GM19023 (cell line): Measurements from ENCODE around the gene LACTB.
A peak's percentile ranks its signal among the peaks of the same experiment; 100 is the strongest.

Experiments
- ATAC-seq: cut with Tn5 transposase; IDR thresholded peaks from one replicate; pipeline ENCODE4 v1.9.1; 2021; ENCODE audit warnings: mild to moderate bottlenecking, moderate library complexity; ENCODE audit not compliant: unreplicated experiment

The LACTB gene

GRCh38 chr15:63121382-63122001 lies at the start of gene LACTB:
TSS of gene LACTB (plus strand) at chr15:63121861. CDS start at chr15:63121872, 11 bp downstream.
- ATAC-seq, result peak; percentile 81

- ATAC-seq, result no peak
These were observed 49.5 kb upstream of the LACTB start for GRCh38 chr15:63072023-63072650.

DNA sequence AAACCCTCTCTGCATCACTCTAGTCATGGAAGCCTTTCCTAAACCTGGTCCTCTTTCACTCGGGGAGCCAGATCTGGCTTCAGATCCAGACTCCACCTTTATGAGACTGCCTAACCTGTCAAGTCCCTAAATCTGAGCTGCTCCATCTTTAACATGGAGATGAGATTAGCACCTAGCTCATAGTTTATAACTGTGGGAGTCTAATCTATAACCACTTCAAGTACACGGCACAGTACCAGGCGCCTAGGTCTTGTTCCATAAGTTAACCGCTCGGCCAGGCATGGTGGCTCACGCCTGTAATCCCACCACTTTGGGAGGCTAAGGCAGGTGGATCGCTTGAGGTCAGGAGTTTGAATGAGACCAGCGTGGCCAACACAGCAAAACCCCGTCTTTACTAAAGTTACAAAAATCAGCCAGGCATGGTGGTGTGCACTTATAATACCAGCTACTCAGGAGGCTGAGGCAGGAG lies 48.8 kb upstream of the LACTB start:
- ATAC-seq, result no peak

- ATAC-seq, result no peak
These were observed 48.0 kb upstream of the LACTB start for GRCh38 chr15:63073497-63074172.

DNA sequence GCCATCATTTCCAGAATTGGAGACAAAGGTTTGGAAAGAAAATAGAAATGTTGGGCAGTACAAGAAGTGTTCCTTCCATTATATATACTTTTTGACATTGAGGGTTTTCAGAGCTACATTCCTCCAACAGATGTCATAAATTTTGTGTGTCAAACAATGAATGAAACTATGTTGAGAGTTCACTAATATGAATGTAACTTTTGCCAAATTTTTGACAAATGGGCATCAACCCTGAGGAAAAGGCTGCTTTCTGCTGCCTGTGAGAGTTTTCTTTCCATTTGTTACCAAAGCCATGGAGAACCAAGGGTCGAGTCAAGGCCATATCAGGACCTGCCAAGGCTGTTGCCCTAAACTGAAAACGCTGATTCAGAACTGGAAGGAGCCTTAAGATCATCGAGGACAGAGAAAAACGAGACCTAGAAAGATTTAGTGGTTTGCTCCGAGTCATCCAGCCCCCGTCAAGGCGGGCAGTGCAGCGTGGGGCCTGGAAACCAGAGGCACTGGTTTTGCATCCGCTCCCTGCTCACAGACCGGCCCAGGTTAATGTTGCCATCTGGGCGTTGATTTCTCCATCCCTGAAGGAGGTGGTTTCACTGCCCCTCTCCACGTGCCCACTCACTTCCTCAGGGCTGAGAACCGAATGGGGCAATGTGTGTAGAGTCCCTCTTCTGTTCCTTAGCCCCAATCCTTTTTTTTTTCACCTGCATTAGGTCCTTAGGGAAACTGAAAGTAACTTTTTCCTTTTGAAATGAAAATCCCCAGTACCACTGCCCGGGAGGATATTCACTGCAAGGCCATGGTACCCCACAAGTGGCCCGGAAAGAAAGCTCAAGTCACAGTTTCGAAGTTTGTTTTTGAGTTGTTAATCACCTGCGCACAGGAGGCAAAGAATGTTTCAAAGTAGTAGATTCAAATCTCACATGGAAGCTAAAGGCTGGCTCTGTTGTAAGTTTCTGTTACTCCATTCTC lies 46.4 kb upstream of the LACTB start:
- no peak for ATAC-seq

DNA sequence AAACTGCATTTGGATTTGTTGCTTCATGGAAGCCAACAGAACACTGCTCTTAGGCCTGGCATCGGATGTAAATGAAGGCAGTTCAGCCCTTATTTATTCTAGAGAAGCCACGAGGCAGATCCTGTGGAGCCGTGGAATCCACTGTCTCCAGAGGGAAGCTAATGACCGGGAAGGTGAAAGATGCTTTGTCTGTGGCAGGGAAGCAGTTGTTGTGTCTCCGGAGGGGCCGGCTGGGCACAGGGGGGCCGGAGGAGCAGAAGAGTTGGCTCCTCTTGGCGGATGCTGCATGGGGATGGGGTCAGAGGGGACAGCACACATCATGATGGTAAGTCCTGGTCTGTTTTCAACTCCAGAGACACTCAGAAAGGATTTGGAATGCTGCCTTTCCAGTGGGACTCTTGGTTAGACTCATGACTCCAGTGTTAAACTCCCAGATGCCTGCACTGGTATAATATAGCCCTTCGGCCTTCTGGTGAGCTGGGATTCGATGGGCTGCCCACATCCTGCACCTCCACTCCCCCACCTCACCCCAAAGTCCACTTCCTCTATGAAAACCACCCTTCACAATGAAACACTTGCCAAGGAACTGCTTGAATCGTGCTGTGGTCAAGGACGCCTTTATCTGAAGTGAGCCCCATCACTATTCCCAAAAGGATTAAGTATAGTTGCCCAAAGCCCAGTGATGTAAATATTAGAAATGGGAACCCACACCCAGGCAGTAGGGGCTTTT lies 45.5 kb upstream of the LACTB start:
- ATAC-seq, result no peak

DNA sequence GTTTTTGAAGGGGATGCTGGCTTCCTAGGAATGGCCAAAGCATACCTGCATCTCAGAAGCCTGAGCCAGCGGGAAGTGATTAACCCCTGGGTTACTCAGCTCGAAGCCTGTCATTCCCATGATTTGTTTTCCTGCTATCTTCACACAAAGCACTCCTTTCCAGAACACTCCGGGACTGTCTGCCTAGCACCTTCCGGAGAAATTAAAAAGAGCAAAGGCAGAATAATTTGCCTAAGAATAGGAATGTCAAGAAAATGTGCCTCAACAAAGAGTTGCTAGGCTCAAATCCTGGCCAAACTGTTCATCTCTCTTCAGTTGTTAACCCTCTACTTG lies 45.0 kb upstream of the LACTB start:
- no peak for ATAC-seq

DNA sequence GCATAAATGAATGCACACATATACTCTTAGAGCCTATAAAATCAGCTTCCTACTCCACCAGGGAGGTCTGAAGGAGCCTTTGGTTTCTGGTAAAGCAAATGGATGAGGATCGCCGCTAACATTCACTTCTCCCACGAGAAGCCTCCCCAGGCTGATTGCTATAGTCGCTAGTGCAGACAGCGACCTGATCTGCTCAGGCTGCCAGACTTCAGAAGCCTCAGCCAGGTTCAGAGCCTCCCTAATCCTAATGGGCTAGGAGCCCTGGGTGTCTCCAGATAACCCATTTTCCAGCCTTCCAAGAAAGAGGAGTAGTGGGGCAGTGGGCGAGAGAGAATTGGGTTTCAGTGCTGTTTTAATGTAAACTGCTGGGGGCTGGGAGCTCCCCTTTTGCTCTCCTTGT lies 43.7 kb upstream of the LACTB start:
- no peak for ATAC-seq

GRCh38 chr15:63079947-63080626 lies 41.6 kb upstream of the LACTB start:
- ATAC-seq, result no peak

DNA sequence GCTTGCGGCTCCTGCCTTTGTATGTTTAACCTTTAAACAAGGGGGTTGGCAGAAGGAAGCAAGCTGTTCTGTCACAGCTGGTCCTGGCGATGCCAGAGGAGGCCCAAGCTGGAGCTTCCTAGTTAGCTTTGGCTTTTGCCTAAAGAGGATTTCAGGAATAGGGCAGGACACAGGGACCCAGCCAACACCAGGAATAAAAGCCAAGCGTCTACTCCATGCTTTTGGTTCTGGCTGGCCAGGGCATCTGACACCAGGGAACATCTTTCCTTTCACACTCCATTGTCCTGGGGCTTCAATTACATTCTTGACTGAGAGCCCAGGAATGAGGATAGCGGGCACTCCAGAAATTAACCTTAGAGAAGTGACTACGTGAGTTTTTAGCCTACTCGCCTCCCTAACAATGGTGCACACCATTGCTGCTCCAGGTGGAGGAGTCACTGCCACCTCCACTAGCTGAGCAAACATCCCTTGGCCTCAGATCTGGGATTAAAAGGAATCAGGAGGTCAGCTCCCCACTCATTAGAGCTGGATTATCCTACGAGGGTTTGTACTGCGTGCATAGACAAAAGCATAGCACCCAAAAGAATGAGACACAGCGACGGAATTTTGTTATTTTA lies 40.9 kb upstream of the LACTB start:
- ATAC-seq, result no peak

DNA sequence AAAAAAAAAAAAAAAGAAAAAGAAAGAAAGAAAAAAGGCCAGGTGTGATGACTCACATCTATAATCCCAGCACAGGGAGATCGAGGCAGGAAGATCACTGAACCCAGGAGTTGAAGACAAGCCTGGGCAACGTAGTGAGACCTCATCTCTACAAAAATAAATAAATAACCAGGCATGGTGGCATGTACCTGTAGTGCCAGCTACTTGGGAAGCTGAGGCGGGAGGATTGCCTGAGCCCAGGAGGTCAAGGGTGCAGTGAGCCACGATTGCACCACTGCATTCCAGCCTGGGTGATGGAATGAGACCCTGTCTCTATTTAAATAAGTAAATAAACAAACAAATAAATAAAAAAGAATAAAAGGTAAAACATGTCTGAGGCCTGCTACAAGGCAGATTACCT lies 39.3 kb upstream of the LACTB start:
- no peak for ATAC-seq

DNA sequence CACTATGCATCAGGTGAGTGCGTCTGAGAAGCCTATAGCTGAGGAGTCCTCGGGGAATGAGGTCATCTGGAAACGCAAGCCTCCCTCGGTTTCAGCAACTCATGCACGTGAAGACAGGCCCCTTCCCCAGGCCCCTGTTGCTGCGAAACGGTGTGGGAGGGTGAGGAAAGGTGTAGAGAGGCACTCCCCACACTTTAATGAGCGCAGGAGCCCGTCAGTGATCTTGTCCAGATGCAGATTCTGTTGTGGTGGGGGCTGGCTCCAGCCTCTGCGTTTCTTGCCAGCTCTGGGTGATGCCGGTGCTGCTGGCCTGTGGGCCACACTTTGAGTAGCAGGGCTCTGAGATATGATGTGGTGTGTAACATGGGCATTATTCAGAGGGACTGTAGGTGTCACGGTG lies 38.6 kb upstream of the LACTB start:
- ATAC-seq, result no peak

DNA sequence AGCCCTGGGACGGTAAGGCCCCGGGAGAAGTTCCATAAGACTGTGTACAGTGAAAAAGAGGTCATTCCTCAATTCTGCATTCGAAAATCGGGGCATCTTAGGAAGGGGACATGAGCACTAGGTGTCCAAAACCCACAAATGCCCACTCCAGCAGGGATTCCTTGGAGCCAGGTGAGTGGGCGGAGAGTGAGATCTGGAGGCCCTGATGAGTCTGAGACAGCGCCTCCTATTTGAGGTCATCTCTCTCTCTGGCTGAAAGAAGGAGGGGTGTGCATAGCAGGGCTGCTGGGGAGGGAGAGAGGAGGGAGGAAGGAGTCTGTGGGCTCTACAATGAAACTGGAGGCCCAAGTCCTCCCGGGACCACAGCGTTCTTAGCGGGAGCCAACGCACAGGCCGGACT lies 38.1 kb upstream of the LACTB start:
- ATAC-seq, result no peak

DNA sequence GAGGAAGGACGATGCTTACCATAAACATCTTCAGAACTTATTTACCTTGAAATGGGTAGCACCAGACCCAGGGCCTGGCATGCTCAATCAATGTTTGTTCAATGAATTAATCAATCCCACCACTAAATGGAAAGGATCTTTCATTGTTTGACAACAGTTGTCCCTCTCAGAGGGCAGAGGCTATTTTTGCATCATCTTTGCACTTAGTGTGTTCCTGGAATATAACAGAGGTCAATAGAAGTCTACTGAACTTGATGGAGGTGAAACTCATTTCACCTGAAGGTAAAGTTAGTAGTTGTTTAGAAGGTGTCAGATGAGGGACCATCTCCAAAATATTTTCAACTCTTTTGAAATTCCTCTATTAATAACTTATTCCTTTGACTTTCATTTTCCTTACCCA lies 36.9 kb upstream of the LACTB start:
- ATAC-seq, result no peak

DNA sequence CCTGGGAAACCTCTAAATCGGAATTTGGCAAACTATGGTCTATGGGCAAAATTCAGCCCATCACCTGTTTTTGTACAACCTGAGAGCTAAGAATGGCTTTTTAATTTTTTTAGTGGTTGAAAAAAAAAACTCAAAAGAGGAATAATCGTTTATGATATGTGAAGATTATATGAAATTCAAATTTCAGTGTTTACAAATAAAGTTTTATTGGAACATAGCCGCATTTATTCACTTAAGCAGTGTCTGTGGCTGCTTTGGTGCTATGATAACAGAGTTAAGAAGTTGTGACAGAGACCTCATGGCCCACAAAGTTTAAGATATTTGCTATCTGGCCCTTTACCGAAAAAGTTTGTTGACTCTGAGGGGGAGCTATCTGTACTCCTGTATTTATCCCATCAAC lies 36.4 kb upstream of the LACTB start:
- ATAC-seq, result no peak

- ATAC-seq, result no peak
These were observed 35.4 kb upstream of the LACTB start for GRCh38 chr15:63086271-63086670.

- no peak for ATAC-seq
These were observed 34.7 kb upstream of the LACTB start for GRCh38 chr15:63086947-63087346.

GRCh38 chr15:63088533-63089245 lies 33.0 kb upstream of the LACTB start:
- no peak for ATAC-seq
